ENCODE measurements around the gene TRNT1.

TRNT1 gene

GRCh38 chr3:3129579-3129978 lies 2.8 kb downstream of the TRNT1 start:
- no peak for DNase-seq (ENCODE audit: low read depth)
- TF ChIP-seq CTCF (conservative IDR thresholded peaks at IDR 0.05; ENCODE audit: low read depth, low read length), result no peak

GRCh38 chr3:3133500-3133899 lies 6.8 kb downstream of the TRNT1 start:
- DNase-seq (ENCODE audit: low read depth), result no peak
- H3K4me3 ChIP-seq (ENCODE audit: low read depth, low read length), result no peak overlapping the region
- no peak for TF ChIP-seq CTCF (conservative IDR thresholded peaks at IDR 0.05; ENCODE audit: low read depth, low read length)

More at GRCh38 chr3:3129579-3129978, 2.8 kb downstream of the TRNT1 start:
- H3K4me3 ChIP-seq (ENCODE audit: low read depth, low read length), result no peak overlapping the region

- H3K4me3 ChIP-seq (ENCODE audit: low read depth, low read length), result no peak overlapping the region
- TF ChIP-seq CTCF (conservative IDR thresholded peaks at IDR 0.05; ENCODE audit: low read depth, low read length), result no peak
Observed at GRCh38 chr3:3134750-3135448, 8.2 kb downstream of the TRNT1 start.

GRCh38 chr3:3137526-3137925 lies 10.8 kb downstream of the TRNT1 start:
- no peak for DNase-seq (ENCODE audit: low read depth)
- no peak for TF ChIP-seq CTCF (conservative IDR thresholded peaks at IDR 0.05; ENCODE audit: low read depth, low read length)
- no peak overlapping the region for H3K4me3 ChIP-seq (ENCODE audit: low read depth, low read length)

More at GRCh38 chr3:3134750-3135448, 8.2 kb downstream of the TRNT1 start:
- DNase-seq (ENCODE audit: low read depth), result peak; percentile 49

- no peak for TF ChIP-seq CTCF (conservative IDR thresholded peaks at IDR 0.05; ENCODE audit: low read depth, low read length)
- no peak overlapping the region for H3K4me3 ChIP-seq (ENCODE audit: low read depth, low read length)
- DNase-seq (ENCODE audit: low read depth), result peak; percentile 40
Observed at GRCh38 chr3:3141939-3142338, 15.2 kb downstream of the TRNT1 start.

- TF ChIP-seq CTCF (conservative IDR thresholded peaks at IDR 0.05; ENCODE audit: low read depth, low read length), result no peak
Observed at GRCh38 chr3:3145831-3146230, 19.1 kb downstream of the TRNT1 start.

GRCh38 chr3:3149560-3149959 lies 22.8 kb downstream of the TRNT1 start:
- DNase-seq (ENCODE audit: low read depth), result no peak
- no peak for TF ChIP-seq CTCF (conservative IDR thresholded peaks at IDR 0.05; ENCODE audit: low read depth, low read length)
- H3K4me3 ChIP-seq (ENCODE audit: low read depth, low read length), result no peak overlapping the region

More at GRCh38 chr3:3145831-3146230, 19.1 kb downstream of the TRNT1 start:
- DNase-seq (ENCODE audit: low read depth), result no peak
- no peak overlapping the region for H3K4me3 ChIP-seq (ENCODE audit: low read depth, low read length)

Measured in choroid plexus epithelial cell (primary cell).